NCI-H1930 (cell line): ENCODE measurements around the gene CWC25.

Experiments used
- DNase-seq, 2 experiments: peaks; one replicate each; lab custom pipeline; 2025; lab: John Stamatoyannopoulos, UW

CWC25 gene

DNA sequence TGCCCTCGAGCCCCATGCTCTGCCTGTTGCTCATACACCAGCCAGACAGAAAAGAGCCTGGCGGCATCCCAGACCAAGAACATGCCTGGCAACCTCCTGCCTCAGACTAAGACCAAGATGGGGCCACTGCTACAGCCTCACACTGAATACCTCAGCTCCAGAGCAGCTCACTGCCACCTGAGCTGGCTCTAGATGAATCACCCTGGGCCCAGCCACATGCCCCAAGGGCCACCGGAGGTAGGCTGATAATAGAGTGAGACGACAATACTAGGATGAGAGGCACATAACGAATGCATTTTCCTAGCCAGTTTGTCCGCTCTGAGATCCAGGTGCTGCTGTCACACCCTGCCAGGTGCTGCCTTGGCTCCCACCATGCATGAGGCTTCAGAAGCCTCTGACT is 38.7 kb downstream of the CWC25 start:
- no peak for DNase-seq

DNA sequence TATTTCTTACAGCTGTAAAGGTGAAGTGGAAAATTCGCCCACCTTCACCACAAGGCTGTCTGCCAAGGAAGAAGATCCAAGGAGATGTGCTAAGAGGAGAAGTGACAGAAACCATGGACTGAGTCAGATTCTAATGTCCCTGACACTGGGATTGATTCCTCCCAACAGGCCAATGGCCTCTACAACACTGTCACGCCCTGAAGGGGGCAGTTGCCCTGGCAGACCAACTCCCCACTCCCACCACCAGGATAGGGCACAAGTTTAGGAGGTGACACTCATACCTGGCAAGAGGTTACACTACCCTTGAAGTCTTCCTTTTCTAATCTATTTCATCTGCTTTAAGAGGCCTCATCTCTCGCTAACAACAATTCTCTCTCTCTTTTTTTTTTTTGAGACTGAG is 41.9 kb downstream of the CWC25 start:
- DNase-seq: no peak

DNA sequence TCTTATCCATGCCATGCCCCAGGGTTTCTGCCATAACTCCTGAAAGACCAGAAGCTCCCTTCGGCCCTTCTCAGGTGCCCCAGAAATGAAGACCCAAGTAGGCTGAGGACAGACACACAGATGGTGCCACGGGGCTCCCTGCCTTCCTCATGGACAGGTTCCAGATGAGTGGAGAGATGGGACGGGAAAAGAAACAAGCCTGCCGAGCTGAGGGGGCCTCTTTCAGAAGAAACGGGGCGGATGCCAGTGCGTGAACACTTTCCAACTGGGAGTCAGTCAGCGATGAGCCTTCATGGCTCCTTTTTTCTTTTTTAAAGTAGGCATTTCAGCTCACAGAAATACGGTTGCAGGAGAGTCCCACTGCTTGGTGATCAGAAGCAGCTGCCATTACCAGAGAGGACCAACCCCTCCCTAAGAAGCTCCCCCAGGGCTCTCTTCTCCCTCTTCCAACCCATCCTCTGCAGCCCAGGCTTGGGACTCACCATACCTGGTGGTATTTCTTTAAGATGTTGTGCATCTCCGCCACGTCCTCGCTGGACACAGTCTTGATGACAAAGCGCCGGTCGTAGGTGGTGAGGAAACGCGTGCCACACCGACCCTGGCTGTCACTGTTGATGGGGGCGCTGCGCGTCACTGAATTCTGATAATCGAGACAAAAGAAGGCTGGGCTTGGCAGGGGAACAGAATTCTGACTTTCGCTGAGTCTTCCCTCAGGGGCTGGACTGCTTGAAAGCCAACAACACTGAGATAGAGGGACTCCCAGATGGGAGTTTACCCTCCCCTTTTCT is 45.0 kb downstream of the CWC25 start:
- DNase-seq: no peak

DNA sequence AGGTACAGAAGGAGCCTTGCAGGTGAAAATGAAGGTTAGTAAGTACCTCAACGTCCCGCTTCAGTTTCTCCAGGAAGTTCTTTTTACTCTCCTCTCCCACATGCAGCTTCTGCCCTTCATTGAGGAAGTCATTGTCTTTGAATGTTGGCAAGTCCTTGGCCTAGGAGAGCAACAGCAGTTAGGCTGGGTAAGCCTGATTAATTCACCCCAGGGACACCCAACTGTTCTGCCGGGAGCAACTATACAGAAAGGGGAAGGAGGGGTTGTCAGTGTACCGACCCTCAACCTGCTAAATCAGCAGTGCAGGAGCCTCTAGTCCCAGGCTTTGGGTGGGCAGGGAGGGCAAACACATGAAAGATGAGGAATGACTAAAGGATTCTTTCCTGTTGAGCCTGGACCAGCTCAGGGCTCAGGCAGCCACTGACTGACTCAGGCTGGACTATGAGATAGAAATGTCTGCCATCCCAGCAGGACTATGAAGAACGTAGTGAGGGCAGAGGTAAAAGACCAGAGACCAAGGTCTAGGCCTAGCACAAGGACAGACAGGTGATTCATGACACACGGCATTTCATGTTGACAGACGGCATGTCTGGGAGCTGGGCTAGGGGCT is 47.4 kb downstream of the CWC25 start:
- DNase-seq: no peak

DNA sequence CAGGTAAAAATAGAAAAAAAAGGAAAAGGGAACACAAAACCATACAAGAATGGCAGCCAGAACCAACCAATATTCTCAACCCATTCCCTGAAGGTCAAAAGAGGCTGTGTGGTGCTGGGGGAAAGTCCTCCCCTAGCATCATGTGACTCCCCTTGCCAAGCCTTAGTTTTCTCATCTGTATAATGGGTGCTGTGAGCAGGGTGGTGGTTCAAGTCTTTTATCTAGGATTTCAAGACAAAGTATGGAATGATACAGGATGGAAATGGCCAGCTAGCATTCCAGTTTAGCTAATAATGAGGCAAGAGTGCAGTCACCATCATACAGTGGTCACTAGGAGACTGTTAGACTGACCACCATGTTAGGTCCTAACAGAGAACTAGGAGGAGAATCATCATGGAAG is 51.9 kb downstream of the CWC25 start:
- no peak for DNase-seq

DNA sequence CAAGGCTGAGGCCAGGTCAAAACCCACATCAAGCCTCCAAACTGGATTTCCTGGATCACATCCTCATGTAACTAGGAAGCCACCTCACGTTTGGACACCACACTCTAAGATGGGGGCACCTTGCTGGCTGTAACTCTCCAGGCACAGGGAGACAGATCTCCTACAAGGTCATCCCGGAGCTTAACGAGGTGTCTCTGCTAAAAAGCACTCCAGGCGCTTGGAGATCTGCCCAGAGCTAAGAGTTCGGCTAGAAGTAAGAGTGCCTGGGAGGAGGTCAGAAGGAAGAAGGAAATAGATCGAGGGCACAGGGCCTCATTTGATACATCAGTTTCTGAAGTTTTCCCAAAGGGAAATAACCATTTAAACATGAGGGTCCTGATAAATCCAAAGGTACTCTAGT is 56.7 kb downstream of the CWC25 start:
- no peak for DNase-seq

DNA sequence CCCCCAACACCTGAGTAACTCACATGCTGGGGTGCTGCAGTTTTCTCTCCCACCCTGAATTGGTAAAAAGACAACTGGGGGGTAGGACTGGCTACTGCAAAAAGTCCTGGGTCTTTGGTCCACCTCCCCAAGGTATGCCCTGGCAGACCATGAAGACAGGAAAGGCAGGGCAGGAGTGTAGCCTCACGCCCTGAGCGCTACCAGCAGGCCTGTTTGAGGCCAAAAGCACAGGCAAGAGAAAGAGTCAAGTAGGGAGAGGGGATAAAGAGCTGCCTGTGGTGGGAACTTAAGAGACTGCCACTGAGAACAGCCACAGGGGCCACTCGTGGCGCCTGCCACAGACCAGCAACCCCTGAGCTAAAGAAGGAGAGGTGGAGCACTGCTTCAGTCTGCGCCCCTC is 58.8 kb downstream of the CWC25 start:
- no peak for DNase-seq

DNA sequence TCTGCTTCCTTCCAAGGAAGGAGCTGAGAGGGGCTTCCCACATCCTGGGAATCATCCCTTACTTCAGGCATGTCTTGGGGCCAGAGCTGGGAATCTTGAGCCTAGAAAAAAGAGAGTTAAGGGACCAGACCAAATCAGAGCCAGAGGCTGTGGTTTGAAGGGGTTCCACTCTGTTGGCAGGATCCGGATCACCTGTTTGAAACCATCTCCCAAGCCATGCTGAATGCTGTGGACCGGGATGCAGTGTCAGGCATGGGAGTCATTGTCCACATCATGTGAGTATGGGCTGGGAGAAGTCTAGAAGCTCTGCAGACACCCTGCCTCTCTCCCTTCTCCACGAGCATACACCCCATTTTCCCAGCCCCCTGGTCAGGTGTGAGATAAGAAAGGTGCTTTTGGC is 62.9 kb downstream of the CWC25 start:
- DNase-seq: no peak

DNA sequence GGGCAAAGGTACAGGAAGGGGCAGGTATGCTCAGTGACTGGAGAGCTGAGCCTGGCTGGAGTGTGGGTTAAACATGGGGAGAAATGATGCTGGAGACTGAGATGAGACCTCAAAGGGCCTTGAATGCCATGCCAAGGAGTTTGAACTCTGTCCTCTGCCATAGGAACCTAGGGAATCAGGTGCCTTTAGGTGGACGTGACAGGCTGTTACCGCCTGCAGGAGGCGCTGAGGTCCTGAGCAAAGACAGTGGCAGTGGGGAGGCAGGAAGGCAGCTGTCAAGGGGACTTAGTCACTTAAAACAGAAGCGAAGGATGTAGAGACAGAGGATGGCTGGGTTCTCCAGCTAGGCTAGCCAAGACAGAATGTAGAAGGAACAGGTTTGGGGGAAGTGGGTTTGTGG is 63.5 kb downstream of the CWC25 start:
- DNase-seq: no peak

DNA sequence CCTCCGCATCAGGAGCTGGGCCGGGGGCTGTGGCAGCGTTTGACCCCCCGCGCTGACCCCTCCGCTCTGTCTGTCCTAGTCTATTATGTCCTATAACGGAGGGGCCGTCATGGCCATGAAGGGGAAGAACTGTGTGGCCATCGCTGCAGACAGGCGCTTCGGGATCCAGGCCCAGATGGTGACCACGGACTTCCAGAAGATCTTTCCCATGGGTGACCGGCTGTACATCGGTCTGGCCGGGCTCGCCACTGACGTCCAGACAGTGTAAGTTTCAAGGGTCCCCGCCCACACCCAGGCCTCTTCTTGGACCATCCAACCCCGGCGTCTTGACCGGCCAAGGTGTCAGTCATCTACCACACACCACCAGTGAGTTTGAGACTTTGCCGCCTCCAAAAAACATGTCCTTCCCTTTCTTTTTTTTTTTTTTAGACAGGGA is 72.0 kb downstream of the CWC25 start:
- DNase-seq: no peak

DNA sequence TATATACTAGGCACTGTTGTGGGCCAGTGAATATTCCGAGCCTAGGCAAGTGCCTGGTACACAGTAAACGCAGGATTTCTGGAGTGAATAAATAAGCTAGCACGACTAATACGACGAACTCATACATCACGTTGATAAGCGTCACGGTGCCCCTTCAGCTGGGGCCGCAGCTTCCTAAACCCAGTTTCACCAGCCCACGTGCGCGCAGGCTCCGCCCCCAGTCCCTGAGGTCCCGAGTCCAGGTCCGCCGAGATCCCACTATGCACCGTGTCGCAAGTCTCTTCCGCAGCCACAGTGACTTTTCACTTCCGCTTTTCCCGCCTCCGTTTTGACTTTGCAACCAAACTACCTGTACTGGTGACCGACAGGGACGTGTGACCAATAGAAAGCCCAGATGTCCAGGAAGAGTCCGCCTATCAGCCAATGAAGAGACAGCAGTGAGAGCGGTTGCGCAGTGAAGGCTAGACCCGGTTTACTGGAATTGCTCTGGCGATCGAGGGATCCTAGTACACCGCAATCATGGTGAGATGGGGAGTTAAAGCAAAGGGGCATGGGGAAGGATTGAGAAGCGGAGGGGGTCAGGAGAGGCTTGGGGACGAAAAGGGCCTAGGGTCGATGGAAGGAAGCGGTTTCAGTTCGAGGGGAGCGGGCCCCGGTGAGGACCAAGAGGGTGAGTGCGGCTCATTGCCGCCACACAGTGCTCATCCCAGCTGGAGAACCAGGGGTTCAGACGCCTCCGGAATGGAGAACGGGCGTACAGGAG is 72.6 kb downstream of the CWC25 start, which contains the start of gene PSMB3:
TSS of gene PSMB3 (plus strand) at position 434 of the 763 bp plus-strand sequence. CDS start at position 520, 86 bp downstream.
- peak; percentile 97 to 98 for DNase-seq

DNA sequence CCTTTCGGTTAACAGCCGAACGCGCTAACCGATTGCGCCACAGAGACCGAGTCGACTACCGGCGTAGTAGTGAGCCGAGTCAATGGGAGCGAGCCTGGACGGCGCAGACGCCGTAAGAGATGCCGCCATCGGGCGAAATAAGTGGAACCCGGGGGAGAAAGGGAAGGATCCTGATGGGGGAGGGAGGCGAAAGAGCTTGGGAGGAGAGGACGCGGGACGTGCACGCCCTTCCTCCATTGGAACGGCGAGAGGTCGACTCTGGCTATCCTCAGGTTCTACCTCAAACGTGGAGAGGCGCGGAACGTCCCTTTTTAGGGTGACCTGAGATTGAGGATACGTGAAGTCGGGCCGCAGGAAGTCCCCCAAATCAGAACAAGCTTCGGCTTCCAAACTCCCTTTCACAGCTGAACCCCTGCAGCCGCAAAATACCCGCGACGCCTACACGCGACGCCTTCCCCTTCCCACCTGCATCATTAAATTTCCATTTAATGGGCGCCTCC is 73.3 kb downstream of the CWC25 start:
- DNase-seq: peak; percentile 79 to 88

DNA sequence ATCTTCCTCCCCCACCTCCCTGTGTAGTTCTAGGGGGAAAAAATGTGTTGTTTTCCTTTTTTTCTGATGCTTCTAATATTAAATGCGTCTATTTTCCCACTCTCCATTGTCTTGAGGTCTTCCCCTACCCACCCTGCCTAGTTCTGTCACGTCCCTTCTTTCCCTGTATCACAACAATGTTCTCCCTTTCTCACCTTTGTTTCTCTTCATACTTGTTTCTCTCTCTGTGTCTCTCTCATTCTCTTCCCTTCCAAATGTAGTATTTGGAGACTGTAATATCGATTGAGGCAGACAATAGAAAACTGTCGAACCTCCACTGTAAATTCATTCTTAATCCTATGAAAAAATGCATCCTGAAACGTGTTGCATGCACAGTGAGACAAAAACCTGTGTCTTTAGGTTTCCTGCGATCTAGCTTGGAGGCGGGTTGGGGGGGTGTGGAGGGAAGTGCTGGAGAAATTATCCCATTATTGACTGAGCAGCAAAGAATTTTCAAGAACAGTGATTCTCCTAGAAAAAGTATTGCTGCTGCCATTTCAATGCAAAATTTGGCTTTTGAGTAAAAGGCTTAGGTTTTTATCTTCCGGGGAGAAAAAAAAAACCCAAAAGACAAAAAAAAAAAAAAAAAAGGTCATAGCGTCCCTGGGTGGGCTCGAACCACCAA is 73.8 kb downstream of the CWC25 start:
- DNase-seq: no peak
